ENCODE measurements around the gene CCDC15.

CCDC15 gene

GRCh38 chr11:125069008-125069407, 115.0 kb downstream of the CCDC15 start:
- no peak for DNase-seq

GRCh38 chr11:125069796-125070195, 115.8 kb downstream of the CCDC15 start:
- no peak for DNase-seq

GRCh38 chr11:125070699-125071254, 116.8 kb downstream of the CCDC15 start:
- DNase-seq: no peak

- DNase-seq: no peak
Observed at GRCh38 chr11:125071435-125071834, 117.4 kb downstream of the CCDC15 start.

GRCh38 chr11:125071846-125072217, 117.8 kb downstream of the CCDC15 start:
- DNase-seq: no peak

- DNase-seq: no peak
Observed at GRCh38 chr11:125072218-125072960, 118.4 kb downstream of the CCDC15 start.

- DNase-seq: no peak
Observed at GRCh38 chr11:125072961-125073590, 119.1 kb downstream of the CCDC15 start.

- no peak for DNase-seq
Observed at GRCh38 chr11:125073616-125074483, 119.8 kb downstream of the CCDC15 start.

GRCh38 chr11:125074511-125075241, 120.7 kb downstream of the CCDC15 start:
- DNase-seq: no peak

GRCh38 chr11:125075242-125075625, 121.2 kb downstream of the CCDC15 start:
- DNase-seq: no peak

GRCh38 chr11:125075900-125076317, 121.9 kb downstream of the CCDC15 start:
- no peak for DNase-seq

GRCh38 chr11:125076378-125076945, 122.5 kb downstream of the CCDC15 start:
- no peak for DNase-seq

- DNase-seq: no peak
Observed at GRCh38 chr11:125078016-125078415, 124.0 kb downstream of the CCDC15 start.

- DNase-seq: no peak
Observed at GRCh38 chr11:125078516-125079140, 124.6 kb downstream of the CCDC15 start.

- no peak for DNase-seq
Observed at GRCh38 chr11:125079151-125079877, 125.3 kb downstream of the CCDC15 start.

- no peak for DNase-seq
Observed at GRCh38 chr11:125079878-125080530, 126.0 kb downstream of the CCDC15 start.

GRCh38 chr11:125080531-125080911, 126.5 kb downstream of the CCDC15 start:
- no peak for DNase-seq

- no peak for DNase-seq
Observed at GRCh38 chr11:125081098-125081798, 127.2 kb downstream of the CCDC15 start.

- DNase-seq: no peak
Observed at GRCh38 chr11:125082040-125082439, 128.0 kb downstream of the CCDC15 start.
